Measurements from ENCODE around the gene EGFL7.

DNA sequence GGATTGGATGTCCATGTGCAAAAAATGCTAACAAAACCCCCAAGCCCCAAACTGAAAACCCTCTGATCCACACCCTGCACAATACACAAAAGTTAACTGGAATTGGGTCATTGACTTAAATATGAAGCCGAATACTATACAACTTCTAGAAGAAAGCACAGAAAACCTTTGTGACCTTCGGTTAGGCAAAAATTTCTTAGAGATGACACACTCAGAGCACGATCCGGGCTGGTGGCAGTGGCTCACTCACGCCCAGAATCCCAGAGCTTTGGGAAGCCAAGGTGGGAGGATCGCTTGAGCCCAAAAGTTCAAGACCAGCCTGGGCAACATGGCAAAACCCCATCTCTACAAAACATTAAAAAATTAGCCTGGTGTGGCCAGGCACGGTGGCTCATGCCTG, 47.8 kb downstream of the EGFL7 start:
- no peak for TF ChIP-seq CTCF (IDR thresholded peaks at IDR 0.05)
- no peak for TF ChIP-seq POLR2A (IDR thresholded peaks at IDR 0.05)

Data from right lobe of liver (tissue), 4 donors.